Measurements from ENCODE around the gene HINT3.

DNA sequence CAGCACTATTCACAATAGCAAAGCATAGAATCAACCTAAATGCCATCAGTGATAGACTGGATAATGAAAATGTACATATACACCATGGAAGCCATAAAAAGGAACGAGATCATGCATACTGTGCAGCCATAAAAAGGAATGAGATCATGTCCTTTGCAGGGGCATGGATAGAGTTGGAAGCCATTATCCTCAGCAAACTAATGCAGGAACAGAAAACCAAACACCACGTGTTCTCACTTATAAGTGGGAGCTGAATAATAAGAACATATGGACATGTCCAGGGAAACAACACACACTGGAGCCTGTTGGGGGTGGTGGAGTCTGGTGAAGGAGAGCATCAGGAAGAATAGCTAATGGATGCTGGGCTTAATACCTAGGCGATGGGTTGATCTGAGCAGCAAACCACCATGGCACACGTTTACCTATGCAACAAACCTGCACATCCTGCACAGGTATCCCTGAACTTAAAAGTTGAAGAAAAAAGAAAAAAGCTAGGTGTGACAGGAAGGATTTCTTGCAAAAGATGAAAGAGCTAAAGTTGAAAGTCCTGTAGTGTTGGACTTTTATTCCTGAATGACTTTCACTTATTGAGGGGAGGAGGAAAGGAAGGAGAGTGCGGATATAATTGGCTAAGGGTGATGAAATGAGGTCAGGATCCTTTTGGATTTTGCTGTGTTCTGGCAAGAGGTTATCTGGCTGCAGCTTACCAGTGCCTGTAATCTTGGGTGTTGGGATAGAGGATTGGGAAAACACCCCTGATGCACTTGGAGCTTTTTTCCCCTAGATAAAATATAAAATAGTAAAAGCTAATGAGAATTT, 38.3 kb downstream of the HINT3 start:
- TF ChIP-seq, protein P1, sequence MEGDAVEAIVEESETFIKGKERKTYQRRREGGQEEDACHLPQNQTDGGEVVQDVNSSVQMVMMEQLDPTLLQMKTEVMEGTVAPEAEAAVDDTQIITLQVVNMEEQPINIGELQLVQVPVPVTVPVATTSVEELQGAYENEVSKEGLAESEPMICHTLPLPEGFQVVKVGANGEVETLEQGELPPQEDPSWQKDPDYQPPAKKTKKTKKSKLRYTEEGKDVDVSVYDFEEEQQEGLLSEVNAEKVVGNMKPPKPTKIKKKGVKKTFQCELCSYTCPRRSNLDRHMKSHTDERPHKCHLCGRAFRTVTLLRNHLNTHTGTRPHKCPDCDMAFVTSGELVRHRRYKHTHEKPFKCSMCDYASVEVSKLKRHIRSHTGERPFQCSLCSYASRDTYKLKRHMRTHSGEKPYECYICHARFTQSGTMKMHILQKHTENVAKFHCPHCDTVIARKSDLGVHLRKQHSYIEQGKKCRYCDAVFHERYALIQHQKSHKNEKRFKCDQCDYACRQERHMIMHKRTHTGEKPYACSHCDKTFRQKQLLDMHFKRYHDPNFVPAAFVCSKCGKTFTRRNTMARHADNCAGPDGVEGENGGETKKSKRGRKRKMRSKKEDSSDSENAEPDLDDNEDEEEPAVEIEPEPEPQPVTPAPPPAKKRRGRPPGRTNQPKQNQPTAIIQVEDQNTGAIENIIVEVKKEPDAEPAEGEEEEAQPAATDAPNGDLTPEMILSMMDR (conservative IDR thresholded peaks at IDR 0.05): no peak
- no peak for TF ChIP-seq EZH2 (IDR thresholded peaks at IDR 0.05; ENCODE audit: low read depth)

Data from PC-9 (cell line).